Raji (cell line): ENCODE results near the gene TM9SF4.

Experiments used
- POLR2A ChIP-seq: IDR thresholded peaks from 2 replicates; pipeline ENCODE4 v1.6.1; 2011; ENCODE audit warnings: low read depth, low read length, control low read depth; ENCODE audit not compliant: insufficient read depth

The TM9SF4 gene

DNA sequence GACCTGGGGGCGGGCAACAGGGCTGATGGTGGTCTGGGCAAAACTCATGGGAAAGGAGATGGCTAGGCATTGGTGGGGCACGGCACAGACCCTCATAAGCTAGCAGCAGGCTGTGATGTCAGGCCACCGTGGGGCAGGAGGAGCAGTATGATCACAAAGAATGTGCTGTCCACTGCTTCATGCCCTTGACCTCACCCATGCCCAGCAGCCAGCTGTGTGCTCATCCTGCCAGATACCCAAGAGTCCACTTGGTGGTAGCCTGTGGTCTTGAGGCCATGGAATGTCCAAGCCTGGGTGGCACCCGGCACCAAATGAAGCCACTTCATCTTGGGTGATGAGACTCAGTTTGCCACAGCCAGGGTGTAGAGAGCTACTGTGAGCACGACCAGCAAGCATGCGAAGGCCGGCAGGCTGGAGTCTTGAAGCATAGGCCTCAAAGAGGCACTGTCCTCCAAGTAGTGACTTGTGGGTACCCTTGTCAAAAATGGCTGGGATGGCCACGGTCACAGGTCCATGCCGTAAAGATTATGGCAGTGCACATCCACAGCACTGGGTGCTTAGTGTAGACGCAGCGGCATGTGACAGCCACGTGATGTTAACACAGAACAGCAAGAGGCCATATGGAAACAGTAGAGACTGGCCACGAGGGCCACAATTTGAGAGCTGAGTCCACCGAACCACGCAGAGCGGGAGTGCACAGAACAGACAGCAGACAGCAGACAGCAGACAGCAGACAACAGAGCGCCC lies 79.0 kb downstream of the TM9SF4 start:
- no peak for TF ChIP-seq POLR2A

DNA sequence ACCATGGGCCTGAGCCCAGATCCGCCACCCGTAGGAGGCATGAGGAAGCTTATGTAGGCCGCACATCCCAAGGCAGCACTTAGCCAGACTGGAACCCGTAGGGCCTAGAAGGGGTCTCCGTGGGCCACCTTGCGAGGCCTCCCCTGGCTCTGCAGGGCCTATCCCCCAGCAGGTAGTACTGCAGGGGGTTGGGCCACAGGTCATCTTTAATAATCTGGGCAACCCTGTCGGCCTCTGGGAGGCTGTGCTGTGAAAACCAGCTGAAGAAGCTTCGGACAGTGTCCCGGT lies 79.6 kb downstream of the TM9SF4 start:
- no peak for TF ChIP-seq POLR2A

DNA sequence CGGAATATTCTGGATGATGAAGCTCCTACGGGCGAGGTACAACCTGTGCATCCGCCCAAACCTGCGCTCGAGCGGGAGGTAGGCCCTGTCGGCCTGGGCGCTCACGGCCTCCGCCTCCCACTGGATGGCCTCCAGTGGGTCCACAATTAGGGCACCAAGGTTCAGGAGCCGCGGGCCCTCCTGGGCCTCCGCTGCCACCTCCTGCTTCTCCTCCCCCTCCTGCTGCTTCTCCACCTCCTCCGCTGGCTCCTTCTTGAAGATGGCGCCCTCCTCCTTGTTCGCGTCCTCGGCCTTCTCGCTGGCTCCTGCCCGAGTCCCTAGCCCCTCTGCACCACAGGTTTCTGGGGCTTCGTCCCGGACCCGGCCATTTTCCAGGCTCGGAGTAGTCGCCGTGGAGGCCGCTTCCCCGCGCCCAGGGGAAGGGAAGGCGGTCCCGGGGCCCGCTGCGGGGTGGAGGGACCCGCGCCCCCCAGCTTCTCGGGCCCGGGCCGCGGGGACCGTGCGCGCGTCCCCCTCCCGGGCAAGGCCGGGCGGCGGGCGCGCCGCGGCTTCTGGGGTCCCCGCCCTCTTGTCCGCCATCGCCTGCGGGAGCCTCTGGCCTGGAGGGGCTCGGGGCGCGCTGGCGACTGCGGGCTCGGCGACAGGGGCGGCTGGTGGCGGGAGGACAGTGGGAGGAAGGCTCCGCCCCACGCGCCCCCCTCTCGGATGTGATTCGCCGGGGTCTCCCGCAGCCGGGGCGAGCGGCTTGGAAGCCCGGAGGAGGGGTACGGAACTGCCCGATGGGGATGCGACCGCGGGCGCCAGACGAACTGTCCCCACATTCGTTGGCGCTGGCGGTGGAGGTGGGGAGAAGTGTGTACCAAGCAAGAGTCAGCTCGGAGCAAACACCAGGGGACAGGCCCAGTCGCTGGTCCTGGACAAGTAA lies 80.4 kb downstream of the TM9SF4 start:
- TF ChIP-seq POLR2A = no peak

DNA sequence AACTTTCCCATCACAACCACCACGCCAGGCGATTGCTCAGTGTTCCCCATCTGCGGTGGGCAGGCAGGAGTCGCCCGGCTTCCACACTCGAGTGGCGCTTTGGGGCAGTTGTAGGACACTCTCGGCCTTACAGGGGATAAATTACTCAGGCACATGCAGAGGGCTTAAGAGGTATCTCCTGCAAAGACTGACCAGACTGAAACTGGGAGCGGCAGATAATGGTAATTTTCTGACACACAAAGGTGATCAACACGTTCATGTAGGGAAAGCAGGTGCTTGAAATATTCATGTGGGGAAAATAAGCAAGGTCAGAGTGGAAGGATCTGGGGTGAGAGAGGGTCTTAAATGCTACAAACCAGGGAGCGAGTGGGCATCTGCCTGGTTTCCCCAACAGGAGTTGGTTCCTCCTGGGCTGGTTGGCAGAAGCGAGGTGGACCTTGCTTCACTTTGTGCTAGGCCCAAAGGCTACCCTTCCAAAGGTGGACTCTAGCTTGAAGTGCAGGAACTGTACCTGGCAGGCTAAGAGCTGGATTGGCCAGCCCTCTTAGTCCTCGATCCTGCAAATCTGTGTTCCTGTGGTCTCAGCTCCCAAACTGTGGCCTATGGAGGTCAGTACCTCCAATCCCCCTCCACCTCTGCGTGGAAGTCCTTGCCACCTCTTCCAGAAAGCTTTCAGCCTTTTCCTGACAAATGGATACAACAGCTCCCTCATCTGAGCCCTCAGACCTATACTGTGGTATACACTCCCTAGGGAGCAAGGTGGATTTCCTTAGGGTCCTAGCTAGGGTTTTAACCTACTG lies 81.3 kb downstream of the TM9SF4 start:
- no peak for TF ChIP-seq POLR2A

DNA sequence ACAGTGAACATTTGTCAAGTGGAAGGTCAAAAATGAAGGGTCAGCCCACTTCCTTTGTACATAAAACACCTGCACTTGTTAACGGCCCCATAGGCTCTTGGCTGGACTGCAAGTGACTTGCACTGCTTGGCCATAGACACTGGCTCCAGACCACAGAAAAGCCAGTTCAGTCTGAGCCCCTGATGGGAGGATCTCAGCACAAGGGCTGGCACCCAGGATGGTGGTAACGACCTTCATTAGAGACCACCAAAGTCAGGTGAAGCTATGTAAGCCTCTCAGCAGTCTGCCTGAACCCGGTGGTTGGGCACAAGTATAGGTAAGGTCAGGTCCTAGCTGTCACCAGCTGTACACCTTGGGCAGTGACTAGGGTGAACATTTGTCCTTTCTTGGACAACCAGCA lies 81.9 kb downstream of the TM9SF4 start:
- no peak for TF ChIP-seq POLR2A

DNA sequence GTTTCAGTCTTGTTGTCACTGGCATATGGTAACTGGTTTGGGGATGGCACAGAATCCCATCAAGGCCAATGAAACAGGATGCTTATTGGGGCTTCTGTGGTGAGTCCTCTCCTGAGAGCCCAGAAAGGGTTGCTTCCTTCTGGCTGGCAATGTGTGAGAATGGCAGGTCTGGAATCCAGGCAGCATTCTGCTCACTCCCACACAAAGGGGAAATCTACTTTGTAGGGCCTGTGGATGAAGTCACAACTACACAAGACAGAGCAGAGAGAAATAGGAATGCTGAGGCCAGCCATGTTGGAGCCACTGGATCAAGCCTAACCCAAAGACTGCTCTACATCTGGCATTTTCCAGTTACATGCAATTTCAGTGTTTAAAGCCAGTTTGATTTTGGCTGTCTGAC lies 82.4 kb downstream of the TM9SF4 start:
- TF ChIP-seq POLR2A = no peak

DNA sequence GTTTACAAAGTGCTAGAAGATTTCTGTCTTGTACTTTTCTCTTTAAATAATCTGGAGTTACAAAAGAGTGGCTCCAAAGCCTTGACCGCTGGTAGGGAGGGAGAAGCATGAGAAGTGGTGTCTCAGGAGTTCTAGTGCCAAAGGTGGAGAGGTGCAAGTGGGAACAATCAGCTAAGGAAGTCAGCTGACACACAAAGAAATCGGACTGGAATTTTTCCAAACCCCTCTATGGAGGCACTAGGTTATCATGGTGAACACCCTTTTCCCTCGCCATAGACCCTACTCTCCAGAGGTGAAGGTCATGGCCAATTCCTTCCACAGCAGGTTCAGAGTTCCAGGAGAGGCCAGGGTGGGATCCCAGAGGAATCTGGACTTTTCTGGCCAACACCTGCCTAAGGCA lies 83.2 kb downstream of the TM9SF4 start:
- TF ChIP-seq POLR2A = no peak

DNA sequence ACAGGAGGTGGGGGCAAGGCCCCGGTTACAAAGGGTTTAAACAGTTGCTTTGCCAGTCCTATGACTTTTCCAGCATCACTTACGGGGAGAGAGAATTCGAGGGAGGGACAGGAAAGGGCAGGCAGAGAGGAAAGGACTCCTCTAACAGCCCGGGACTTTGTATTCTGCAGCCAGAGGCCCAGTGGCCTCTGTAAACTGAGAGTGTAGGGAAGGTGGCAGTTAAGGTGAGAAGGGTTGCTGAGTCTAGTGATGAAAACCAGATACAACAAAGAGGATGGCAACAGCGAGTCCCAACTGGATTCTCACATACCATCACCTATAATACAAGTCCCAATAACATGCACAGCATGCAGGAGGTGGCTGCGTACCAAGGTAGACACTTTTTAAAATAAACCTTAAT lies 84.5 kb downstream of the TM9SF4 start:
- TF ChIP-seq POLR2A = no peak

DNA sequence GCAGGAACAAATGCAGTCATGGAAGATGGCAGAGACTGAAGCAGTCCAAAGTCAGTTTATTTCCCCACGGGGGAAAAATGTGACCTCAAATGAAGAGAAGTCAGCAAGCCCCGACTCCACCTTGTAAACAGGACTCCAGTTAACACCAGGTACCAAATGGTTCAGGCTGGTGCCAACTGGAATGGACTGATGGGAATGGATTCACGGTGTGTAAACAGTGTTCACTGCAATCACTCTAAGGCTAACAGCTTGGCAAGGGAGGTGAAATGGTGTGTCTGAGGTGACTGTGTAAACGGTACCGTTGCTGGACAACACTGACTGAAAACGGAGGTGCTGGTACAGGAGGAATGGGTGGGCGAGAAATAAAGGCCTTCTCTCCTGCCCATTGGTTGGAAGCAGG lies 86.1 kb downstream of the TM9SF4 start:
- TF ChIP-seq POLR2A = no peak

DNA sequence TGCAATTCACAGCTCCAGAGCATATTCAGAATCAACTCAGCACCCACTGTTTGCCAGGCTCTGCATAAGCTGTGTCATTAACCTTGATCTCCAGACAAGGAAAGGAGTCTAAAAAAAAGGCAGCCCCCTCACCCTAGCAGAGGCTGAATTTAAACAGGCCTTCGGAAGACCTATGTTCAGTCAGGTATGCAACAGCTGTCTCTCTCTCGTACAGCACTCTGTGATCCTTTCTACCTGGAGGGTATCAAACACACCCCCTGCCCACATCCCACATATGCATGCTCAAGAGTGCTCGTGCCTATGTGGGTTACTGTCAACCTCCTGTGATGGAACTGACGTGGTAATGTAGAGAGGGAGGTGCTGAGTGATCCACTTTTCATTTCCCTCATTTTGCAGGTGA lies 89.5 kb downstream of the TM9SF4 start:
- no peak for TF ChIP-seq POLR2A

DNA sequence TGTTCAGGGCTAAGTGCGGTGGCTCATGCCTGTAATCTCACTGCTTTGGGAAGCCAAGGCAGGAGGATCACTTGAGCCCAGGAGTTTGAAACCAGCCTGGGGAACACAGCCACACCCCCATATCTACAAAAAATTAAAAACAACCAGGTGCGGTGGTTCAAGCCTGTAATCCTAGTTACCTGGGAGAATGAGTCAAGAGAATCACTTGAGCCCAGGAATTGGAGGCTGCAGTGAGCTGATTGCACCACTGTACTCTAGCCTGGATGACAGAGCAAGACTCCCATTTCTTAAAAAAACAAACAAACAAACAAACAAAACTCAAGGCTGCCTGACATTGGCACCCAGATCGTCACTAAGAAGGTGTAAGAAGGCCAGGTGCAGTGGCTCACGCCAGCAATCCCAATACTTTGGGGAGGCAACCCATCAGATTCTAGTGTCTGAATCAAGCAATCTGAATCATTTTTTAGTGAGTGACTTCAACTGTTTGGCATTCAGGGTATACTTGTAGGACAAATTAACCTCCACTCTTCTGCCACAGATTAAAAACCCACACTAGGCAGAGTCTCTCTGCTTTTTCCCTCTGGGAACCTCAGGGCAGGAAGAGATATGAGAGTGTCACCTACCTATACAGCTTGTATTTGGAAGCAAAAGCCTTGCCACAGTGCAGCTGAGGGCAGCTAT lies 91.9 kb downstream of the TM9SF4 start:
- TF ChIP-seq POLR2A = no peak

DNA sequence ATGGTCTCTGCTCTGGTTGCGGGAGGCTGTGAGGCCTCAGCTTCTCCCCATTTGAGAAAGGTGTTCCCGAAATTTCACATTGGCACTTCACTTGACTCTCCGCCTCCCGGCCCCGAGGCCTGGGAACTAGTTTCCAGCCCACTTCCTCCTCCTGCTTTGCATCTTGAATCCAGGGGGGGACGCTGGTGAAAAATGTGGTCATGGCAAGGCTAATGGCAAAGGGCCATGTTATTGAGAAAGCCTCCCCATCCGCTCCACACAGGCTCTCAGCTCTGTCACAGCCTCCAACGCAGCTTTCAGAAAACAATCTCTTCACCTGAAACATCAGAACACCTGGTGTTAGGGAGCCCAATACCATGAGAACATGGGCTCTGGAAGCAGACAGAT lies 92.5 kb downstream of the TM9SF4 start:
- TF ChIP-seq POLR2A = no peak

DNA sequence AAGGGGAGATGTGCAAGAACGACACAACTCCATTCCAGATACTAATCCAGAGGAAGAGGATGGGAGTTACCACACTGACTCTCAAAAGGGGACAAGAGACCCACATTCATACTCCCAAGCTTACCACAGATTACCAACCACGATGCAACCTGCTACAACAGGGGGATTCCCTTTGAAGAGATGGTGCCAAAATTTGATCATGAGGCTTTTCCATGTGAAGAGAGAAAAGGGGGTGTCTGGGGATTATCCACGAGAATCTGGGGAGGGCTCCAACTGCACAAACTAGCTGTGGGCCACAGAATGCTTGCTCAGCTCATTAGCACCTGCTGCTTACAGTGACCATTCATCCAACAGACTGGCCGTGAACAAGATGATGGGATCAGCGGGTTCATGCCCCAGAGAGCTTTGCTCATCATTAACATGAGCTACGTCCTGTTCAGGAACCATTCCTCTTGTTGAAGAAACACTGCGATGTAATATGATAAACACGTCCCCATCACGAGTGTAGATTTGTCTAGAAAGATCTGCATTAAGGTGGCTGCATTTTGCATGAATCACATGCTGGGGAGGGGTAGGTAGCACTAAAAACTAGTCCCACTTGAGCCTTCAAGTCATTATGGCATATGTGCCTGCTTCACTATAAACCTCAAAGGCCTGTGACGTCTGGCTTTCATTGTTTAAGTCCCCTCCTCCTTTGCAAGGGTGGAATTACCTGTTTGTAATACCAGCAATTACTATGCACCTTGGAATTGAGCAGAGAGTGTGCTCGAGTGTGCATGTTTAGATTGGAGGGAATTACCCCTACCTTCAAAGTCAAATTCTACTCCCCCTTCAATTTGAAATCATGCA lies 94.1 kb downstream of the TM9SF4 start:
- no peak for TF ChIP-seq POLR2A
